Stimulated activated CD8-positive, alpha-beta memory T cell treated with anti-CD3 and anti-CD28 coated beads, Interleukin-15, amount 100 ng/mL, for 1 hour (primary cell): ENCODE data around the gene CALCR.
"Not testable (repeated sequence)": the region's sequence is repeated elsewhere in the genome, so short reads cannot be mapped to it uniquely, and the experiment has no call there.

Source experiments
- DNase-seq: peaks from one replicate; pipeline ENCODE4 v3.0.0-alpha.2; 2020; ENCODE audit warnings: low read depth

CALCR gene

DNA sequence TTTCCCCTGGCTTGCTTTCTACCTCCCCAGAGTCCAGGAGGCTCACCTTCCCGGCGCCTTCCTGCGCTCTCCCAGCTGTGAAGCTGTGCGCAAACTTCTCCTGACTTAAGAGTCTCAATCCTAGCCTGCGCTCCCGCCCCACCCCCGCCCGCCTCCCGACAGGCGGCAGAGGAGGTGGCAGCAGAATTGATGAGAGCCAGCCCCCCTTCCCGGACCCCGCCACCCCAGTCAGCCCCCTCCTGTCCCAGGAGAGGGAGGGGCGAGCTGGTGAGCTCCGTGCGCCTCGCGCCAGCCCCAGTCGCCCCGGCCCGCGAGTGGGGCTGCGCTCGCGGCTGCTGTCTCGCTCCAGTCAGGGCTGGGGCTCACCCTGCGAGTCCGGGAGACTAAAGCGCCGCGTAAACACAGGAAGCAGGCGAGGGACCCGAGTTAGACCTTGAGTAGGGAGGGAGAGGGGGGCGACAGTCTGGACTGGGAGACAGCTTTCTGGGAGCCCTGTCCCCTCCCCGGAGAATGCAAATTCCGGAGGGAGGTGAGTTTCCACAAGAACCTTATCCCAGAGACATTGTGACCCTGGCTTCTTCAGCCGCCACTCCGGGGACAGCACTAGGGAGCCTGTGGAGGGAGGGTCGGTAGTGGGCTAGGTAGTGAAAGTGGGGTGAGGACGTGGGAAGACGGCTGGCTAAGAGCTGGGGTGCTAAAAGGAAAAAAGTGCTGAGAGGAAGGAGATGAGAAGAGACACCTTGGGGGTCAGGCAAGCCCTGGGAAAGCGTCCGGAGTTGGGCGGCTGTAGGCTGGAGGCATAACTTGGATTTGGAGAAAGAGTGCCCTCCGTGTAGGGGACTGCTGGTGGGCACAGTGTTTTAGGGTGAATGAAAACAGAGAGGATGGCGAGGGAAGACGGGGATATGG lies at the start of gene CALCR:
TSS of gene CALCR (minus strand) at position 79 of the 909 bp plus-strand sequence. CDS start 87,743 bp downstream, outside the sequence.
- DNase-seq = no peak

DNA sequence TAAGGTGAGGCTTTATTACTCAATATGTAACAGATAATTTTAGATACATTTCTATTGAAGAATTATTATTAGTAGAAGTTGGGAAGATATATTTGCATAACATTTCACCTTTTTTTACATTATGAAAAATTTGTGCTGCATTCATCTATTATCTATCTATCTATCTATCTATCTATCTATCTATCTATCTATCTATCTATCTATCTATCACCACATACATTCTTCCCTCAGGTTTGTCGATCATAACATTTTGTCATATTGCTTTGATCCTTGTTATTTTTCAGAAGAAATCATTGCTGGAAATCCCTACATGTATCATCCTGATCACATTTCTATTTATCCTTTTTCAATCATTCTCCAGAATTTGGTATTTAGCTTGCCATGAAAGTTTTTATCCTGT lies 49.3 kb upstream of the CALCR start:
- DNase-seq = no peak

DNA sequence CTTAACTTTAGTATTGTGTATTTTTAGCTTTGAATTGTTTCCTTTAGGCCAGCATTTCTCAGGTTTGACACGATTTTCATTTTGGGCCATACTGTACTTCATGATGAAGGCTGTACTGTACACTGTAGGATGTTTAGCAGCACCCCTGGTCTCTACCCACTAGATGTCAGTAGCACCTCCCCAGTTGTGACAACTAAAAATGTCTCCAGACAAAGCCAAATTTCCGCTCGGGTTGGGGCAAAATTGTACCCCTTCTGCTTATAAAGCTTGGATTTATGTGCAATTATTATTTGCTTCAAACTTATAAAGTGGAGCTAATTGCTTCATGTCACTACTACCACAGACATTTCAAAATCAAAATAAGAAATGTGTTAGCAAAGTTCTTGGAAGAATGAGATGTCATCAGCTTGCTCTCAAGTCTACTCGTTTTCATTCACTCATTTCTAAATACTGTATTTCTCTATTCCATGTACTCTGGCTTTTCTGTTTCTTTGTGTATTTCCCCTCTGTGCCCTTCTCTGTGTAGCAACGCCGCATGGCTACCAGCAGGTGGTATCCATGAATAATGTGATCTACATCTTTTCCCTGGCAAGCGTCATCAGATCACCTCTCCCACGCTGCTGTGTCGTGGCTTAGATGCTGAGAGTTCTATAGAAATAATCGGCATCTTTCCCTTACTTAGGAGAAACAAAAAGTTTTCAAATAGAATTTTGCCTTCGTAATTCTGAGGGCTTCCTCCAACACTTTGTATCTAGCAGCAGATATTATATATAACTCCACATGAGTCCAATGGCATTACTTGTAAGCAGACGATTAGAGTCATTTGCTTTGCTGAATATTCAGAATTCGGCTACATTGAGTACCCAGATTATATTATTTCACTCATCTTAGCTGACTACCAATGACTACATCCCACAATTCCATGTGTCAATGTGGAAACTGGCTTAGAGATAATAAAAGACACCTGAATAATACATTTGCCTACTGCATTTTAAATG lies 47.8 kb upstream of the CALCR start:
- no peak for DNase-seq

DNA sequence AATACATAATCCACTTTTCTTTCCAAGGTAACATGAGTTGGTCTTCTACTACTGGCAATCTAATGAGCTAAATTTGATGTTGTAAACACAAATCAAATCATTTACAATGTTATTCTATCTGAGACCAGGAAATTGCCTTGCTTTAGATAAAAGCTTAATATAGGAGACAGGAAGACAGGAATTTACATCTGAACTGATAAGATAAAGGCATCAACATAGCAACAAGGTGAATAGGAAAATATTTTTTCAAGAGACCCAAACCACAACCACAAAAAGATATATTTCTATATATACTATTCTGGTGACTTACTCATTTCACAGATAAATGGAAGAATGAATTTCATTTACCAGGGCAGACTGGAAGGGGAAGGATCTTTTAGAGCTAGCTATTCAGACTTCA lies 46.3 kb upstream of the CALCR start:
- DNase-seq = no peak

DNA sequence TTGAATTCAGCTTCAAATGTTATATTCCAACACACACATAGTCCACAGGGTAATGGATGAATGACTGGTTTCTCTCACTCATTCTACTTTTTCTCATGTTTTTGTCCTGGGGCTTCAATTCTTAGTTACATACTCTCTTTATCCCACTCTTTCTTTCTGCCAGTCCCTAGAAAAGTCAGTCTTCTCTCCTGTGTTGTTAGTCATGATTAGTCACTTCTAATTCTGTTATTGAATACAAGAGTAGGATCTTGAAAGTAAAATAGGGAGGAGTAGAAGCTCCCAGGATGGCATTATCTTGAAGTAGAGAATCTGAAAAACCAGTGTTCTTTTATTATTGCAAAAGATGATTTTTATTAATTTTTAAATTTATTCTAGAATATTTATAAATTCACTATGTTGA lies 45.5 kb upstream of the CALCR start:
- DNase-seq = no peak

DNA sequence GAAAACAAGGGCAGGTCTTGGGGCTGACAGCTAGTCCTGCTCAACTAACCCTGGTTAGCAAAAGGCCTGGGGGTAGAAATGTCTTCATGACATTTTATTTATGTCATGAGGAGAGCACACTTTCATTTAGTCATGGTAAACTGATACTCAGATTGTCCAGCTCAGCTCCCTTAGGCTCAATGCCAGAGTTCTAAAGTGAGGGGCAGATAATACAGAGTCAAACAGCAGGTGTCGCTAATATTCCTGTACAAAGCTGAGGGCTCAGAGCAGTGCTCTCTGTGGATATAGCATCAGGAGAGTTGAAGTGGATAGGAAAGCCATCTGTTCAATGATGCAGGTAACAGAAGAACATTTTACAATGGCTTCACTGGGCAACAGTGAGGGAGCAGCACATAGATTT lies 26.8 kb upstream of the CALCR start:
- no peak for DNase-seq

DNA sequence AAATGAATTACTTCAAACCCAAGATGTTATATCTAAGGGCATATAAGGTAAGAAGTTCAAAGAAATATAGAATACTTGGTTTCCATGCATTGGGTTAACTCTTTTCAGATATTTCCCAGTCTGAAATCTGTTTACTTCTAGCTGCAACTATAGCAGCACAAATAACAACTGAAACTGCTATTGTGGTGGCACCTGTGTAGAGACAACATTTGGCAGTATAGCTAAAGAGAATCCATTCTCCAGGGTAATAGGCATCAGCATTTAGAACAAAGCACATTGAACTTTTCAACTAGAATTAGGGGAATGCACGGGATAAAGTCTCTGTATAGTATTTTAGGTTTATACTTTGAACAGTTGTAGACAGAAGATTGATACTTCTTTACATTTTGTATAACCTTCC lies 19.7 kb upstream of the CALCR start:
- no peak for DNase-seq

DNA sequence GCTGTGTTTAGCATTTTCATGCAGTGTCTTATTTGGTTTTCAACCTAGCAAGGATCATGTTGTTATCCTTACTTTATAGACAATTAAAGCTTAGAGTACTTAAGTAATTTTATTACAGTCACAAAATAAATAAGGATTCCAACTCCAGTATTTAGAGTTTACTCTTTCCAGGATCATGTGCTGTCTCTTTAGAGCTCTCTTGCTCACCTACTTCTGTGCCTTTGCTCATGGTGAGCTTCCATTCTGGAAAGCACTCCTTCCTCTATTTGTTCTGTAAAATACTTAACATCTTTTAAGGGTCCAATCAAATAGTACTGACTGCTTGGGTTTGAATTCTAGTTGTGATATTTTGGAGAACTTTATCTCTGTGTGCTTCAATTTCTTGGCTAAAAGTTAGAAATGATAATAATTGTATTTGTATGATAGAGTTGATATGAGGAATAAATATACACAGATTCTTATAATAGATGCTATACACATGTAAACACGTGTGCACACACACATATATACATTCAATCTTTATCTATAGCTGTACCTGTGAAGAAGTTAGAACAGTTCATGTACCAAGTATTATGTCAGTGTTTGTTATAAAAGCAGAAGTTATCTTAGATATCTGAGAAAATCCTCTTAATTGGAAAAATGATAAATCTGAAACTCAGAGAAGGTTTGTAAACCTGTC lies 18.2 kb upstream of the CALCR start:
- DNase-seq = no peak

DNA sequence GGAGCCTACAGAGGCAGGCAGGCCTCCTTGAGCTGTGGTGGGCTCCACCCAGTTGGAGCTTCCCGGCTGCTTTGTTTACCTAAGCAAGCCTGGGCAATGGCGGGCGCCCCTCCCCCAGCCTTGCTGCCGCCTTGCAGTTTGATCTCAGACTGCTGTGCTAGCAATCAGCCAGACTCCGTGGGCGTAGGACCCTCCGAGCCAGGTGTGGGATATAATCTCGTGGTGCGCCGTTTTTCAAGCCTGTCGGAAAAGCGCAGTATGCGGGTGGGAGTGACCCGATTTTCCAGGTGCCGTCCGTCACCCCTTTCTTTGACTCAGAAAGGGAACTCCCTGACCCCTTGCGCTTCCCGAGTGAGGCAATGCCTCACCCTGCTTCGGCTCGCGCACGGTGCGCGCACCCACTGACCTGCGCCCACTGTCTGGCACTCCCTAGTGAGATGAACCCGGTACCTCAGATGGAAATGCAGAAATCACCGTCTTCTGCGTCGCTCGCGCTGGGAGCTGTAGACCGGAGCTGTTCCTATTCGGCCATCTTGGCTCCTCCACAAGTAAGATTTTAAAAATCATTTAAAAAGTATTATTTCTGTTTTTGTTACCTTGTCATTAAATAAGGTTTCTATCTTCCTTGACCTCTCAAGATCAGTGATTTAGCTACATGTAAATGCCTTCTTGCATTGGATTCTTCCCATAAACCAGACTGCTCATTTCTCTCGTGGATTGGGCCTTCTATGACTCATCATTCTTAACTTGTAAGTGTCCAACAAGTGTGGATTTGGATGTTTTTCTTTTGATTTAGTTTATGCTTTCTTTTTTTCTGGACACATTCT lies 16.9 kb upstream of the CALCR start:
- DNase-seq = not testable (repeated sequence)

DNA sequence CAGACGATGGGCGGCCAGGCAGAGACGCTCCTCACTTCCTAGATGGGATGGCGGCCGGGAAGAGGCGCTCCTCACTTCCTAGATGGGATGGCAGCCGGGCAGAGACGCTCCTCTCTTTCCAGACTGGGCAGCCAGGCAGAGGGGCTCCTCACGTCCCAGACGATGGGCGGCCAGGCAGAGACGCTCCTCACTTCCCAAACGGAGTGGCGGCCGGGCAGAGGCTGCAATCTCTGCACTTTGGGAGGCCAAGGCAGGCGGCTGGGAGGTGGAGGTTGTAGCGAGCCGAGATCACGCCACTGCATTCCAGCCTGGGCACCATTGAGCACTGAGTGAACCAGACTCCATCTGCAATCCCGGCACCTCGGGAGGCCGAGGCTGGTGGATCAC lies 11.9 kb upstream of the CALCR start:
- not testable (repeated sequence) for DNase-seq

DNA sequence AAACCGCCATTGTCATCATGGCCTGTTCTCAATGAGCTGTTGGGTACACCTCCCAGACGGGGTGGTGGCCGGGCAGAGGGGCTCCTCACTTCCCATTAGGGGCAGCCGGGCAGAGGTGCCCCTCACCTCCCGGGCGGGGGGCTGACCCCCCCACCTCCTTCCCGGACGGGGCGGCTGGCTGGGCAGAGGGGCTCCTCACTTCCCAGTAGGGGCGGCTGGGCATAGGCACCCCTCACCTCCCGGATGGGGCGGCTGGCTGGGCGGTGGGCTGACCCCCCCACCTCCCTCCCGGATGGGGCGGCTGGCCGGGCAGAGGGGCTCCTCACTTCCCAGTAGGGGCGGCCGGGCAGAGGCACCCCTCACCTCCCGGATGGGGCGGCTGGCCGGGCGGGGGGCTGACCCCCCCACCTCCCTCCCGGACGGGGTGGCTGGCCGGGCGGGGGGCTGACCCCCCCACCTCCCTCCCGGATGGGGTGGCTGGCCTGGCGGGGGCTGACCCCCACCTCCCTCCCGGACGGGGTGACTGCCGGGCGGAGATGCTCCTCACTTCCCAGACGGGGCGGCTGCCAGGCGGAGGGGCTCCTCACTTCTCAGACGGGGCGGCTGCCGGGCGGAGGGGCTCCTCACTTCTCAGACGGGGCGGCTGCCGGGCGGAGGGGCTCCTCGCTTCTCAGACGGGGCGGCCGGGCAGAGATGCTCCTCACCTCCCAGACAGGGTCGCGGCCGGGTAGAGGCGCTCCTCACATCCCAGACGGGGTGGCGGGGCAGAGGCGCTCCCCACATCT lies 11.4 kb upstream of the CALCR start:
- DNase-seq = not testable (repeated sequence)

DNA sequence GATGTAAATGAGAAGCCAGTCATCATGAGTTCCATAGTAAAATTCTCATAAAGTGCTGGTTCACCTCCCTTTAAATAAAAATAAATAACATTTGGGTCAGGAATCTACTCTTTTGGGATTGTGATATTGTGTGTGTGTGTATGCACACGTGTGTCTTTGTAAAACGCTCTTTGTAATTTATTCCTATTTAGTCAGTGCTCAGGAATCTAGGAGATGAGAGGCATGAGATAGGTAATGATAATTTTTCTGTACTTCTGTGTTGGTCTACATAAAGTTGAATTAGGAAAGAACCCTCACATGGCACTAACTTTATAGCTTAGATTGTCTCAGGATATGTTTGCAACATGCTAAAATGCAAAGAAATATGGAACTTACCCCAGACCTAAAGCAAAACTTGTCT lies 4.9 kb upstream of the CALCR start:
- no peak for DNase-seq

DNA sequence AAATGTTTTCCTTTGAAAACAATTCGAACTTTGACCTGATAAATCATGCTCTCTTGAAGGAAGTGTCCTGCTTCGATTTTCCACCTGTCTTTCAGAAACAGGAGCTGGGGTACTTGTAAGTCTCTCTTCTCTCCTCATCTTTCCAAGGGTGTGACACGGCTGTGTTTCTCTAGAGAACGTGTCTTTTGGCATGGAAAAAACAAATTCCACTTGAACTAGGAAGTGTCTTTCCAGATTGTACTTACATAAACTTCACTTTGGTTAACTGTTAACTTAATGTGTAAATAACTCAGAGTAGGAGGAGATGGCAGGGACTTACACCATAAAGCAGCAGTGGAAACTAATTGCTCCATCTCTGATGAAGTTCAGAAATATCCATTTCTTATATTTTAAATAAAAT lies 4.2 kb upstream of the CALCR start:
- DNase-seq = no peak

DNA sequence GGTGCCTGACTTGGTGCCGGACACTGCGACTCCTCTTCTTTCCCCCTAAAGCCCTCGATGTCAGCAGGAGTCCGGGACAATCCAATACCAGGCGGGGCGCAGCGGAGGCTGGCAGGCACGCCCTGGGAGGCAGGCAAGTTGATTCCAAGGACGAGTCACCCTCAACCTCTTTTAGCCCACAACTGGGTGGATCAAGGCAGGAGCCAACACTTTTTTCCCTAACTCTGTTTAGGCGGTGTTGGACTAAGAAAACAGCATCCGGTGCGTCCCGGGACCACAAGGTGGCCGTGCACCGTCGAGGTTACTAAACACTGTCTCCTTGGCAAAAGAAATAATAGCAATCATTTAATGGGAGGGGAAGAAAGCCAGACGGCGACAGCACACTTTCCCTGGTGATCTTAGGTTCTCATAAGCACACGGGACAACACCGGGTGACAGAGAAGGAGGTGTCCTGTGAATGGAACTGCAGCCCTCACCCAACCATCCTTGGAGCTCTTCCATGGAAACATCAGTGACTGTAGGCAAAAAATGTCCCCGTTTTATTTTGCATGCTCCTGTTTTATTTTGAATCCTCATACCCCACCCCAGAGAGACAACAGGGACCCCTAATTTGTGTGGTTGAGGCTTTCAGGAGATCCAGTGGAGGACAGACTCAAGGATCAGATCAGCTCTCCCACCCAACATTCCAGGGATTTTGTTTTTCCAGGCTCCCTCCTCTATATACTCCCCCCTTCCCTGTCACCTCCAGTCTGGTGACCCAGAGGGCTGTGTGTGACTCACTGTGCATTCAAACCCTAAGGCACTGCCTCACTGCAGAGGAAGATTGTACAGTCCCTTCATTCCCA lies 1.3 kb upstream of the CALCR start:
- DNase-seq = no peak

DNA sequence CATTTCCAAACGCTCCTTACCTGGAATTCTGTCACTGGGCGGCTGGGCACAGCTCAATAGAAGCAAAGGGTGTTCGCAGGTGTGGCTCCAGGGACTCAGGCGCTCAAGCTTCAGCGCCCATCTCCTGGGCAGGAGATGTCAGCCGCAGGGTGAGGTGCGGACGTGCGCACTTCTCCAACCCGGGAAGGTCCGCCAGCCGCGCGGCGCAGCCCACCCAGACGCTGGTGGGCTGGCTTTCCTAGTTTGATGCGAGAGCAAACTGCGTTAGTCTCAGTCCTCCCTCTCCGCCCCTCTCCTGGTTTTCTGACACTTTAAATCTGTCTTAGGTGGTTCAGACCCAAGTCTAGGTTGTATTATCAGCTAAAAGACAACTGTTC lies 267 bp downstream of the CALCR start:
- DNase-seq = no peak

DNA sequence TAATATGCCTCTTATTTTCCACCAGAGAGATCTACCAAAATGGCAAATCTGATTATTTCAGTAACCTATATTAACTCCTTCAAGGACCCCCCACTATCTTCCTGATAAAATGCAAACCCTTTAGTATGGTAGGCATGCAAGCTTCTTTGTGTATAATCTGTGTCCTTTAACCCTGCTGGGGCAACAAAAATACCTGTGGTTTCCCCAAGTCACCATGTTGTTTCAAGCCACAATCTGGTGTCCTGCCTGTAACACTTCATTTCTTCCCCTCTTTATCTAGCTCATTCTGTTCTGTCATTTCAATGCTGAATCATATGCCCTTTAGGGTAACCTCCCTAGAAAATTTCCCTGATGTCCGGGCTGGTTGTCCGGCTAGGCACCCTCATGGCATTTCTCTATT lies 5.3 kb downstream of the CALCR start:
- DNase-seq = no peak

DNA sequence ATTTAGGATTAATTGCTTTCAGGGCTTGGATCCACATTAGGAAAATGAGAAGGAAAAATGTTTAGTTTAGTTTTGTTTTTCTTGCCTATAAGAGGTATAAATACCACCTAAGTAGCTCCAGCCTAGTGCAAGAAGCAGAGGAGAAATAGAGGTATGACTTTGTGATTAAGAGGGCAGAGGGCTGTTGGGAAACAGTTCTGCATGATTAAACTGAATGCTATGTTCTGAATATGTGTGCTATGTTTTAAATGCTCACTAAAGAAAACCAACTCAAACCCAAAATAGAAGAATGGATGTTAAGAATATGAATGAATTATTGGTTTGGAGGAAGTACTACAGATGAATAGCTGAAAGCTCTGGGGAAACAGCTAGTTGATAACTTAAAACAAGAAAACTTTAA lies 7.6 kb downstream of the CALCR start:
- DNase-seq = no peak

DNA sequence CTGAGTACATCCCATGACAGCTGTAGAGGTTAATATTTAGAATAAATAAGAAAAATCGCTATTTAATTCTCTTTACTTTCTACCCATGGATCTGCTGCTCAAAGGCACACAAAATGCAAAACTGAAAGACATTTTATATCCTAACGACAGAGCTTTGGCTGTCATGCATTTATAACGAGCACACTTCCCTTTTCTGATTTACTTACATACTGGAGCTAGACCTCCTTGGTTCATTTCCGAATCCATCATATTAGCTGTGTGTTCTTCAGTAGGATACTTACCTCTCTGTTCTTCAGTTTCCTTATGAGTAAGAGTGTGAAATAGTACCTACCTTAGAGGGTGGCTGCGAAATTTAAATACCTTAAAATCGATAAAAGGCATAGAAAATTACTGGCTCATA lies 10.9 kb downstream of the CALCR start:
- DNase-seq = no peak

DNA sequence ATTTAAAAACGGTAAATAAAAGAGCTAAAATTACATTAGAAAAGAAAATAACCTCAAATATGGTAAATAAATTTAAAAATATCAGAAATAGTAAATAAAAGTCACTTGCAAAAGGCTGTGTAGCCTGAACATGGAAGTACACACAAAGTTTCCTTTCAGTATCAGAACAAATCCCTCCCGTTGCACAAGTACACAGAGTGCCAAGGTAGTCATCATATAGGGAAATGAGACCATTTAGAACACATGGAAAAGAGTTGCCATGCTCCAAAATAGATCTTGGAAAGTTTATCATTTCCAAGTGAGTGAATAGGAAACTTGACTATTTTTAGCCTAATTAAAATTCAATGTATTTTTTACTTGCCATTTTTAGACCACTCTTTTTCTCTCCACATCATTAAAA lies 11.6 kb downstream of the CALCR start:
- DNase-seq = no peak

DNA sequence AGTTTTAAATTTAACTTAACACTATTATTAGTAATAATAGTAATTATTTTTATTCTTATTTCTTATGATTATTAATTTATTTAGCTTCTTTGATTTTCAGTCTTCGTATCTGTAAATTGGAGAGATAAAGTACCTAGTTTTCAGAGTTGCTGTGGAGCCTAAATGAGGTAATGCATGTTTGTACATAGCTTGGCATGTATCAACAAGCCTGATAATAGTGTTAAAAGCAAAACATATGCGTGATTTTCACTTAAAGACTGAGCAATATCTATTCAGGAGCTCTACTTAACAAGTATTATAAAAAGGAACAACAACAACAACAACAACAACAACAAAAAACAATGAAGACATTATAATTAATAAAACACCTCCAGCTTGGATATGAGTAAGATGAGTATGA lies 12.4 kb downstream of the CALCR start:
- DNase-seq = no peak
